Skin of body (tissue), 2 donors: Measurements from ENCODE around the gene ICE2. TPM values are rescaled to one million over a fixed set of nuclear protein-coding genes. Genes with fewer than 3 reads are reported as not detected.

Experiments
- DNase-seq: peaks from one replicate; lab custom pipeline; 2025; lab: John Stamatoyannopoulos, UW
- total RNA-seq: library from RNA; depleted of rRNA; stranded (reverse); fragments of >200 nt; gene quantifications from one replicate; pipeline ENCODE4 v1.2.3, GENCODE V29; 2014

ICE2 gene
- total RNA-seq, 1 donor from 2014 or later = 52.6 TPM

DNA sequence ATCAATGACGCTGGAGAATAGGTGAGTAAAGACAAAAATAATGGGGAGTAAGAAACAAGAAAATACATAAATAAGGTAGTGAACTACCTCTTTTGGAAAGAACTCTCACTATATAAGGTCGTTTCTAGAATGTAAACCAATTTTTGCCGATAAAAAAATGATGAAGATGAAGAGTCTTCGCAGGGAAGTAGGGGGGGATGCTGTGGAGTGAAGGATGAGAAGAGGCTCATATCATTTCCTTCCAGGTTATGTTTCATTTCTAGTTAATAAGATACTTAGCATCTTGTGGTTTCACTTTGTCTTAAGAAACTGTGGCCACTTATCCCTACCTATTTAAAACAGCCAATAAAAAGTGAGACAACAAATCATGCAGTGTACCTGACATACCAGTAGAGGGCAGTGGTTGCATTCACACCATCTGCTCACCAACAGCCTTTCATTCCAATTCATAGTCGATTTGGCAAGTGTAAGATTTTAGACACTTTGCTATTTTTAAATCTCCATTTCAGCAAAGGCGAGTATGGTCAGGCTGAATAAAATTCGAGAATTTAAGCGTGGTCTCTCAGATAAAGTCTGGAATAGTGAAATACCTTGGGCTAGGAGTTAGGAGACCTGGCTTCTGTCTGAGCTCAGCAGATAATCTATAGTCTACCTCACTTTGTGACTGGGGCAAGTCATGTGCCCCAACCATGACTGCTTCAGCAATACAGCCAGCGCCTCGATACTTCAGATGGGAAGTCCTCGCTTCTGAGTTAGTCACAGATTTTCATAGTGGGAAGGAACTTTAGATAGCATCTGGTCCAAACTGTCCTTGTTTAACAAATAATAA is 28.9 kb upstream of the ICE2 start:
- DNase-seq = peak; percentile 69

DNA sequence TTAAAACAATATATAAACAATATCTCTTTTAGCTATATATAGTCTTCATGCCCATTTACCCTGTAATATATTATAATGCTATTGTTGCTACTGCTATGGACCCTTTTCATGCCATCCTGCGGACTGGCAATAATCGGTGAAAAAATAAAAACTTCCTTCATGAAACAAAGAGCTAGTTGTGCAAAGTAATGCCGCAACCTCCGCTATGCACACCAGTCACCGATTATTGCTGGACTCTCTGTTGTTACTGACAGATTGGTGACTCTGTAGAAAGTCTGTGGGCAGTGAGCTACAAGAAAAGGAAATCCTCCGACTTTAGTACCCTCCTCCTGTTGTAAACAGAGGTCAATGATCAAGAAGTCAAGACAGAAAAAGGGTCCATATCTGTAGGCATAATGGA is 17.9 kb upstream of the ICE2 start:
- DNase-seq = no peak

DNA sequence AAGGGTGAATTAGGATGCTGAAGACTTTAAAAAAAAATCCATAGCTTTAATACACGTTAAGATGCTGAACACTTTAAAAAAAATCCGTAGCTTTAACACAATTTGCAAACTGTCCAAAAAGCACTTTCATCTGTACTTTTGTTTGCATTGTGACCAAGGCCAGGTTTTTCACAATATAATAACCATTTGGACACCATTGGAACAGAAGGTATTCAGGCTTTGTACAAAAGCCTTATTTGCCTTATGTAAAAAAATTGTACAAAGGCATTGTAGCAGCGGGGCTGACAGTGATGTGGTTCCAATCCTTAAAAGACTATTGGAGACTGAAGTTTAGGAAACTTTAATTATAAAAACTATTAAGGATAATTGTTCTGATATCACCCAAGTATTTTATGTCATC is 15.2 kb upstream of the ICE2 start:
- no peak for DNase-seq

DNA sequence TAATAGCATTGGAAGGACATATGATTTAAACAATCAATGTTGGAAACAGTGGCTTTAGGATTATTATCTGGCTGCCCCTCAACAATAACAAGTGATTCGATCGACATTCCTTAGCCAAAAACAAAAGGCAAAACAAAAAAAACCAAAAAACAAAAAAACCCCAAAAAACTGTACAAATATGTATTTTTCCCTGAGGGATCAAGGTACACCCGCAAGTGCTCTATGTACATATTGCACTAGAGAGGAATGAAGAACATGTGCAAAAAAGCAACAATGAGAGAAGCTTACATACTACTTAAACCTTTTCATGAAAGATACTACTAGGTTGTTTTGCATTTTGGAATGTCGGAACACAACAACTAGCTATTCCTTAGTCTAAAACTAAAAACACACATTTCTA is 14.2 kb upstream of the ICE2 start:
- no peak for DNase-seq

DNA sequence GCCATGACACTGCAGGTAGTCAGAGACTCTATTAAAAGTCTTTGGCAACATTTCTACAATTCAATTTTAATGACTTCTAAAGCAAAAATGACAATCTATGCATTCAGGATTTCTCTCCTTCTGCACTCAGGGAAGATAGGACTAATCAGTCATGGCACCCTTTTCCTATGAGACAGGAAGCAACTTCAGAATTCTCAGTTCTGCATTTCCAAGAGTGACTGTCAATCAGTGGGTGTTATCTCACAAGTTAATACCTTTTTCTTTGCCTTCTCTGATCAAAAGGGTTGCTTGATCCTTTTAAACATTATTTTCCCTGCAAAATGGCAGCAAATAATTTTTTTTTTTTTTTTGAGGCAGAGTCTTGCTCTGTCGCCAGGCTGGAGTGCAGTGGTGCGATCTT is 7.8 kb upstream of the ICE2 start:
- no peak for DNase-seq

DNA sequence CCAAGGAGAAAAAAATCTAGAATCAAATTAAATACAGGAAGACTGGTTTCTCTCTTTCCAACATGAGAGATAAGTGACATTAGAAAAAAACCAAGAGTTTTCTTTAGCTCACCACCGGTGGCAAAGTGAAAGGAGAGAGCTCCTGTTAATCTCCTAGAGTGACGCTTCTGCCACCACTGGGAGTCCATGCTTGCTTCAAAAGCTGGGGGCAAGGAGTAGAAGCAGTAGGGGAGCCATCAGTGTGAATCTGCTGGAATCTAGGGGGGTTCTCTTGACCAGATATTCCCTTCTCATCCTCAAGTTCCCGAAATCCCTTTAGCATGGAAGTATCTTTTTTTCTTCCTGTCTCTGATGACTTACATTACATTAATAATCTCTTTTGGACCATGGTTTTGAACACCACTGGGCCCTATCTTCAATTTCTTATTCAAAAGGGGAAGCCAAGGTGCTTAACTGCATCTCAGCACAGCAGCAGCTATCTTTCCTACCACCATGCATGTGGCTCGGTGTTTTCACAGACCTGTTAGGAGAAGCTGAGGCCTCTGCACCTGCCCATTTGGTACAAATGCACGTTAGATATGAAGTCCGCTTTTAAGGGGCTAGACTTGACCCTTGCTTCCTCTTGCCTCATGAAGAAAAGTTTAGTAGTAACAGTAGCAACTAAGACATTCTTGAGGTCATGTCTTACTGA is 6.6 kb upstream of the ICE2 start:
- DNase-seq = no peak

DNA sequence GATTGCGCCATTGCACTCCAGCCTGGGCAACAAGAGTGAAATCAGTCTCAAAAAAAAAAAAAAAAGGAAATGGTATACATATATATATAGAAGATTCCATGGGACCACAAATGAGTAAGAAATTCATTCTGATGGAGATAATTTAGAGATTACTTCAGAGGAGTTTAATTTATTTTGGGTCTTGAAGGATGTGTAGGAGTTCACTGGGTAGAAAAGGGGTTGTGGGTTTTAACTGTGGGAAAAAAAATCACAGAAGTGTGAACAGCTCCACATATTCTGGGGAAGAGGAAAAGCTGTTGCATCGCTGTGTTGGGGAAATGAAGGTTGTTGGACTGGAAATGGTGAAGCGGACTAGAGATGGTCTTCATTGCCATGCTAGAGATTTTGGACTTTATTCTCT is 4.1 kb upstream of the ICE2 start:
- DNase-seq = no peak

DNA sequence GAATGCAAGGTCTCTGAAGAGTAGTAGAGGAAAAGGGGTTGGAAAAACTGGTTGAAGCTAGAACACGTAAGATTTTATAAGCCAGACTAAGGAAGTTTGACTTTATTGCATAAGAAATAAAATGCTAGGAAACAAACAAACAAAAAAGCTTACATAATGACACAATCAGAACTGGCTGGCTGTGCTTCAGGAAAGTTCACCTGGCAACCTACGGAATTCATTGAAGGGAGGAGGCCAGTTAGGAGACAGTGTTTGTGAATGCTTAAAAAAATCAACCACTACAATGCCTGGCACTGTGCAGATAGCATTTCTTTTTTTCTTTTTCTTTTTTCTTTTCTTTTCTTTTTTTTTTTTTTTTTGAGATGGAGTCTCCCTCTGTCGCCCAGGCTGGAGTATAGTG is 1.9 kb upstream of the ICE2 start:
- no peak for DNase-seq

DNA sequence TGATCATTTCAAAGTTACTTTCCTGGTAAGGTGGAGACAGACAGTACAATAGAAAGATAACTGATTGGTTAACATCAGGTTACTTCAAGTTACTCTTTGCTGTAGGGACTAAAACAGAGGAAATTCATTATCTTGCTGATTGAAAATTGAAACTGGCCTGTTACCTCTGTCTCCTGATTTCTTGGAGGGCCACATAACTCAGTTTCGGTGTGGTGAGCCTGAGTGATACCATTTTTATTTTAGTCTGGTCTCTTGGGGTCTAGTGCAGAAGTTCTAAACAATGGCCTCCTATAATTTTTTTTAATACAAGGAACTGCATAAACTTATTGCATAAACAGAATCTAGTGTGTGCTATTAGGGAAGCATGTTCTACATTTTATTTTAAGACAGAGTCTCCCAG is 1.2 kb upstream of the ICE2 start:
- no peak for DNase-seq

DNA sequence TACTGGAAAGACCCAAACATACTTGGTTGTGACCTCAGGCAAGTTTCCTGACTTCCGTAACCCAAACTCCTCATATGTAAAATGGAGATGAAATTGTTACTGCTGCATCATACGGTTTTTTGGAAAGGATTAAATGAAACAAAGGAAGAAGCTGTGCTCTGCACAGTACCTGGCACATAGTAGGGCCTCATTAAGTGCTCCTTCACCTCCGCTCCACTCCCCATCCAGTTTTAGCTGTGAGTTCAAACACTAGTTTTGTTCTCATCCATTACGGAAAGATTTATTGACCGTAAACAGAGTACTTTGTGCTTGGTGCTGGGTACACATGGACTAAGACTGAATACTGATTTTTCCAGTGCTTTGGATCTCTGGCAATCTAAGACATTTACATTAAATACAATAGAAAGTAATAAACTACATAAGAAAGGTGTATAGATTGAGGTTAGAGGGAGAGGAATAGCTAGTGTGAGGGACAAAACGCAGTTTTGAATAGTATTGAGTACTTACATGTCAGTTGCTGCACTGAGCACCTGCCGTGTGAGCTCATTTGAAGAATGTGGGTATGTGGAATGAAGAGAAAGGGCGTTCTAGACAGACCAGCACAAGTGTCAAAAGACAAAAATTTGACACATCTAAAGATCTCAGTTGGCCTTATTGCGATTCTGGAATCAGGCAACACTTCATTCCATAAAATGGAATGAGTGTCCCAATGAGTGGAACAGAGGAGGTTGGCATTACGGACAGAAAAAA is 594 bp upstream of the ICE2 start:
- DNase-seq = peak; percentile 50

DNA sequence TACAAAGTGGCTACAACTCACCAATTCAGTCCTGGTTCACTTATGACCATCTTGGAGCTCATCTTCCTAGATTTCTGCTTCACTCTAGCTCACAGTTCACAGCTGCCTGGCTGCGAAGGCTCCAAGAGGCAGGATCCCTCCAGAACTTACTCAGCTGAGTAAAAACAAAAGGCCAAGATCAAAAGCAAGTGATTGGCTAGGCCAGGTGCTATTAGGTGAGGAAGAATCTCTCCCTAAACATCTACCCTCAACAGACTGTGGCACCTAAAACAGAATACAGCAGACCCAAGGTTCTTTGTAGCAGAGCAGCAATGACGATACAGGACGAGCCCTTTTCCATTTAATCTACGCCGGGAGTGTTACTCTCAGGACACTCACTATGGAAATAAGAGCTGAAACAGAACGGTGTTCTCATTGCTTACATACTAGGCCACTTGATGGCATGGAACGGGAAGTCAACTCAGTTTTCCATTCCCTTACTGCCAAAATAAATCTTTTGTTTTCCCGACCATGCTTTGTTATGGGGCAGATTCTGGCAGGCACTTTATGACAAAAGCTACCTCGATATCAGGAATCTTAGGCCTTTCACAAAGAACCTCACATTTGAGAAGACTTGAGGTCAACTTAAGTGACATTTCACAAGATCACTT is 901 bp downstream of the ICE2 start:
- peak; percentile 61 for DNase-seq

DNA sequence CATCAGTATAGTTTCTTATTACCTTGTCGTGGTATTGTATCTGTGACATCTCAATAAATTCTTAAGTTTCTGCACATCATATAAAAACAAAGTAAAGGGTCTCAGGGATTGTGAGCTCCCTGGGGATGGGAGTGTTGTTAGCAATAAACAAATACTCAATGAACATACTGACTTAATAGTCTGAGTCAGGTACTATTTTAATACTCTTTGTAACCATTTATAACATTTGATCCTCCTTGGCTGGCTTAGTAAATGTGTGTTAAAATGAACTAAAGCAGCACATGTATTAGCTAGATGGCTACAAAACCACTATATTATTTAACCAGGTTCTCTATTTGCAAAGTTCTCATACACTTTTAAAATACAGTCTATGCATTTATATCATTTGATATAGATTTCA is 1.8 kb downstream of the ICE2 start:
- DNase-seq = no peak

DNA sequence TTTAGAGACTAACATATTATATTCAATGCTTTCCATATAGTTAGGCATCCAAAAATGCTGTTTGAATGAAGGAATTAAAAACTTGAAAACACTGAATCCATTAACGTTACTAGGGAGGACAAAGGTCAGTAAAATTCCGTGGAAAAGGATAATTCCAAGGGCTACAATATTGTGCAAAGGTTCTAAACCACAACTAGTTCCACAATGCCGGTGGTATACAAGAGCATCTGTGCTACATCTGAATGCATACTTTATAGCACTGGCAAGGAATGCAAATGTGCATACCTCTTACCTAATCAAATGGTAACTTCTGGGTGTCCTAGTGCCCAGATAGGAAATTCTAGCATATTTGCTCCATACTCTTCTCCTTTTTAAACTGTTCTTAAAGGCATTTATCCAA is 2.2 kb downstream of the ICE2 start:
- no peak for DNase-seq

DNA sequence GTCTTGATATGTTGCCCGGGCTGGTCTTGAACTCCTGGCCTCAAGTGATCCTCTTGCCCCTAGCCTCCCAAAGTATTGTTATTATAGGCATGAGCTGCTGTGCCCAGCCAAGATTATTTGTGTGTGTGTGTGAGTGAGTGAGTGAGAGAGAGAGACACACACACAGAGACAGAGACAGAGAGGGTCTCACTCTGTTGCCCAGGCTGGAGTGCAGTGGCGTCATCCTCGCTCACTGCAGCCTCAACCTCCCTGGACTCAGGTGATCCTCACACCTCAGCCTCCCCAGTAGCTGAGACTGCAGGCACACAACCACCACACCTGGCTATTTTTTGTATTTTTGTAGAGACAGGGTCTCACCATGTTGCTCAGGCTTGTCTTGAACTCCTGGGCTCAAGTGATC is 5.8 kb downstream of the ICE2 start:
- DNase-seq = no peak

DNA sequence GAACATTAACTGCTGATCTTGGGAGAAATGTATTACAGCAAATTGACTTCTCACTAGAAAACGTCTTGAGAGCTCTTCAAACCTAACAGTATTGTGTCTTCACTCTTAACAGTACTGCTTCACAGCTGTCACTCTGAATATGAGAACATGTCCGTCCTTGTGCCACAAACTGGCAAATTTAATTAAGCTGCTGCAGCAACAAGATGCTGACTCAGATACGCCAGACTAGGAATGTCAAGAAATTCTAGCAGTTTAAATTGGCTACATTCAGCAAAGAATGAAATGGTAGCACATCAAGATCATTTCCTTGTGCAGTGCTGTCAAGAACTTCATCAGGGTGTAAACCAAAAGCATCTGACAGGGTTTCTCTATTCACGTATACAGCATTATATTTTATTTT is 7.6 kb downstream of the ICE2 start:
- no peak for DNase-seq

DNA sequence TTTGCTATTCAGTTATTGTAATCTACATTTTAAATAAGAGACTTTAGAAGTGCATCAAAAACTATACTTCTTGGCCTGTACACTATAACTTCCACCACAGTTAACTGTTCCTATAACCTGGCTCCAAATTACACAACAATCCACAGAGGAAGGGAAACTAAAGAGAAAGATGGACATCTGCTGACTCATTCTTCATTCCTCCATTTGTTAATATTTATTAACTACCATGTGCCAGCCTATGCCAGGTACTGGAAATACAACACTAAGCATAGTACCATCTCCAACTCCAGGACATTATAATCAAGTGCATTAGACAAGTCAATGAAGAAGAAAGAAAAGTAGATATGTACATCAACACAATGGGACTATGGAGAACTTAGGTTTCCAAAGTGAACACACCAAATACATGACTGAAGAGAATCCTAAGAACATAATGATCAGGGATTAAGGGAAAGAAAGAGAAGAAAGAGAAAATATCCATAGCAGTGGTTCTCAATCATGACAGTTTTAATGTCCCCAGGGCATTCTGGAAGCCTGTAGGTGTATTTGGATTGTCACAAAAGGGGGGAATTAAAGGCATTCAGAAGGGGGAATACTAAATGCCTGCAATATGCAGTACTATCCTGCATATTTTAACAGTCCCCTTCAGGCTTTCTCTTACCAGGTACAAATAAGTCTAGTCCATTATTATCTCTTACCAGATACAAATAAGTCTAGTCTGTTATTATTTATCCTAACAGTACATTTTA is 8.9 kb downstream of the ICE2 start:
- no peak for DNase-seq

DNA sequence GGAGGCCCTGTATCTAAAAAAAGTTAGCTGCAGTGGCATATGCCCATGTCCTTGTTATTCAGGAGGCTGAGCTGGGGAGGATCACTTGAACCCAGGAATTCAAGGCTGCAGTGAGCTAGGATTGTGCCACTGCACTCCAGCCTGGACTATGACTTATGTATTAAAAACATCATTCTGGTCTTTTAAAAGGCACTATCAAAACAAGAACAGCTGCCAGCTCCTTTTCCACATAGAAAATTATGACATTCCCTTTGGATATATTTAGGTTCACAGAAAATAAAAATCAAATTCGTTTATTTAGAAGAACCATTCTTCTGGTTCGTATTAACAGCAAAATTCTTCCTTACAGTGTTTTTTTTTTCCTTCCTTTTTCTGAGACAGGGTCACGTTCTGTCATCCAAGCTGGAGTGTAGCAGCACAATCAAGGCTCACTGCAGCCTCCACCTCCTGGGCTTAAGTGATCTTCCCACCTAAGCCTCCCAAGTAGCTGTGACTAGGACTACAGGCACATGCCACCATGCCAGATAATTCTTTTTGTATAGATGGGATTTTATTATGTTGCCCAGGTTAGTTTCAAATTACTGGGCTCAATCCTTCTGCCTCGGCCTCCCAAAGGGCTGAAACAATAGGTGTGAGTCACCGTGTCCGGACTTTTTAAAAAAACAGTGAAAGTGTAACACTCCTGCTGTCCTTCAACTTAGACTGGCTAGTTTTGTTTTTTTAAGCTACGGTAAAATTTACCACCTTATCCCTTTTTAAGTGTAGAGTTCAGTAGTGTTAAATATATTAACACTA is 13.9 kb downstream of the ICE2 start:
- no peak for DNase-seq

DNA sequence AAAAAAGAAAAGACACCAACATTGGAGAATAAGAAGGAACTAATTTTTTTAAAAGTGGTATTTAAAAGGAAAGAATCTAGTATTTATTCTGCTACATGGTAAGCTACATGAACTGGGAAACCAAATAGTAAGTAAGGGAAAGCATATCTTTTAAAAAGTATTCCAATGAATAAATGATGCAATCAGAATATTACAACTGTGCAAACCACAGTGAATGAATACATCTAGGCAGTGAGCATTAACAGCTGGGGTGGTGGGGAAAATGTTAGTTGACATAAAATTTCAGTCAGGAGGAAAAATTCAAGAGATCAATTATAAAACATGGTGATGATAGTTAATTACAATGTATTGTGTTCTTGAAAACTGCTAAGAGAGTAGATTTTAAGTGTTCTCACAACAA is 16.9 kb downstream of the ICE2 start:
- DNase-seq = no peak

DNA sequence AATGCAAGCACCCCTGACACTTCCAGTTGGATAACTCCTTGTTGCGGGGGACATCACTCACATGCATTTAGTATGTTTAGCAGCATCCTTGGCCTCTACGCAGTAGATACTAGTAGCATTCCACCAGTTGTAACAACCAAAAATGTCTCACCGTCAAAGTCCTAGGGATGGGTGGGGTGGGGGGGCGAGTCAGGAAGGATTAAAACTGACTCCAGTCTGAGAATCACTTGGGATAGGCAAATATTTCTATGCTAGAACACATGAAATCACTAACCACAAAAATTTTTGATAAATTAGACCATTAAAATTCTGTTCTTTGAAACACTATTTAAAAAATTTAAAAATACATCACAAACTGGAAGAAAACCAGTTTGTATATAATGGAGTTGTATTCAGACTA is 18.0 kb downstream of the ICE2 start:
- DNase-seq = no peak

DNA sequence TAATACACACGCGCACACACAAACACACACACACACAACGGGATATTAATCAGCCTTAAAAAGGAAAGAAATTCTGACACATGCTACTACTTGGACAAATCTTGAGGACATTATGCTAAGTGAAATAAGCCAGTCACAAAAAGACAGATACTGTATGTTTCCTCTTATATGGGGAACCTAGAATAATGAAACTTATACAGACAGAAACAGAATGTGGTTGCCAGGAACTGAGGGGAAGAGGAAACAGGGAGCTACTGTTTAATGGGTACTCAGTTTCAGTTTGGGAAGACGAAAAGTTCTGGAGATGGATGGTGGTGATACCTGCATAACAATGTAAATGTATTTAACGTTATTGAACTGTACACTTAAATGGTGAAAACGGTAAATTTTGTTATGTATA is 20.2 kb downstream of the ICE2 start:
- DNase-seq = no peak
